ENCODE measurements around the gene LMO7.

LMO7 gene

GRCh38 chr13:75645141-75645540 lies 9.0 kb downstream of the LMO7 start:
- no peak overlapping the region for H3K4me3 ChIP-seq
- H3K27ac ChIP-seq, result no peak overlapping the region
- no peaks in the 10 kb centered on the region for H3K4me1 ChIP-seq
- no peak for TF ChIP-seq CTCF (IDR thresholded peaks at IDR 0.05)
- no peaks in the 10 kb centered on the region for H3K9me3 ChIP-seq
- intact Hi-C loops (cut with DNase I; ENCODE audit: low total_unique reads), result no loop called here
- H3K27me3 ChIP-seq, result no peaks in the 10 kb centered on the region
- DNase-seq, result no peak
- no peaks in the 10 kb centered on the region for H3K36me3 ChIP-seq

- Histone ChIP-seq H3K4me3 (no peak overlapping the region), H3K27ac (no peak overlapping the region), H3K4me1 (peaks cover 0 to 8% (median 0%) of the 10 kb centered on the region in 4 donors), H3K9me3 (no peaks in the 10 kb centered on the region), H3K36me3 (no peaks in the 10 kb centered on the region), H3K27me3 (no peaks in the 10 kb centered on the region)
- intact Hi-C loops (cut with DNase I; ENCODE audit: low total_unique reads), result no loop called here
- TF ChIP-seq CTCF (IDR thresholded peaks at IDR 0.05), result no peak
- DNase-seq, result no peak
Observed at GRCh38 chr13:75647126-75647784, 11.1 kb downstream of the LMO7 start.

DNA sequence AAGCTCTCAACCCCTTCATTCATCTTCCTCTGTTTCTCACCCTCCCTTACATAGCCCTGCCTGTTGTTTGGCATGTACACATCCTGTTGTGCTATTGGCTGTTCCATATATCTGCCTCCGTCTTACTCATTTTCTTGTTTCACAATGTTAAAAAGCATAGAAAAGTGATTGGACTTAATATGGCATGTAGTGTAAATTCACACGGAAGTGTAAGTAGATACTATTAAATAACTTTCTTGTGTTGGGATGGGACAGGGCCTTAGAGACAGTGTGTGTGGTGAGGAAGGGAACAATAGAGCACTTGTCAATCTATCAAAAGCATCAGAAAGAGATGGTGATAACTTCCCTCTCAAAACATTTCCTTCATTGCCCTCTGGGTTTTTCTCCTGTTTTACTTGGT lies 12.3 kb downstream of the LMO7 start:
- Histone ChIP-seq H3K4me1 (peaks cover 0 to 8% (median 0%) of the 10 kb centered on the region in 4 donors), H3K36me3 (no peaks in the 10 kb centered on the region), H3K27ac (no peak overlapping the region), H3K4me3 (no peak overlapping the region), H3K9me3 (no peaks in the 10 kb centered on the region), H3K27me3 (no peaks in the 10 kb centered on the region)
- no peak for DNase-seq
- intact Hi-C loops (cut with DNase I; ENCODE audit: low total_unique reads), result no loop called here
- TF ChIP-seq CTCF (IDR thresholded peaks at IDR 0.05), result no peak

- no peak for DNase-seq
- intact Hi-C loops (cut with DNase I; ENCODE audit: low total_unique reads), result no loop called here
- no peak for TF ChIP-seq CTCF (IDR thresholded peaks at IDR 0.05)
- Histone ChIP-seq H3K9me3 (no peaks in the 10 kb centered on the region), H3K36me3 (peaks cover 0 to 3% (median 0%) of the 10 kb centered on the region in 3 donors), H3K27ac (no peak overlapping the region), H3K4me3 (no peak overlapping the region), H3K27me3 (no peaks in the 10 kb centered on the region), H3K4me1 (peaks cover 0 to 8% (median 0%) of the 10 kb centered on the region in 4 donors)
Observed at GRCh38 chr13:75651013-75651412, 14.9 kb downstream of the LMO7 start.

DNA sequence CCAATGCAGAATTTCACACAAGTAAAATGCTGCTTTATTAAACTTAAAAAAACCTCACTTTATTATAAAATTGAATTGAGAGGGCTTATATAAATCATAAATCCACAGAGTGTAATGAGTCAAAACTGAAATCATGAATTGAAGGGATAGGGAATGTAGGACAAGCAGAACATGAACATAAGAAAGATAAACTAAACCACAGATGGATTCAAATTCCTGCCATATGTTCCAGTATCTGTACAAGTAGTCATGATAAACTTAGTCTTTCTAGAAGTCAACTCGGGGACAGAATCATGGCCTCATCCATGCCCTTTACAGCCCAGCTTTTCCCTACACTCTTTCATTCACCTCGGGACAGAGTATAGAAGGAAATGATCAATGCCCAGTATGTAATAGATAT lies 16.6 kb downstream of the LMO7 start:
- peaks cover 0 to 8% (median 0%) of the 10 kb centered on the region in 4 donors for H3K4me1 ChIP-seq
- no peak overlapping the region for H3K27ac ChIP-seq
- no peak for TF ChIP-seq CTCF (IDR thresholded peaks at IDR 0.05)
- no peaks in the 10 kb centered on the region for H3K9me3 ChIP-seq
- DNase-seq, result no peak
- H3K36me3 ChIP-seq, result peaks cover 0 to 3% (median 0%) of the 10 kb centered on the region in 3 donors
- H3K27me3 ChIP-seq, result no peaks in the 10 kb centered on the region
- intact Hi-C loops (cut with DNase I; ENCODE audit: low total_unique reads), result no loop called here
- no peak overlapping the region for H3K4me3 ChIP-seq

Measured in tibial artery (tissue), 4 donors.